Keratinocyte (primary cell): ENCODE measurements around the gene DLGAP1. TPM values are rescaled to one million over a fixed set of nuclear protein-coding genes. Genes with fewer than 3 reads are reported as not detected.

Experiments
- DNase-seq: peaks from one replicate; pipeline ENCODE4 v3.0.0-alpha.2; 2011; ENCODE audit warnings: low read depth, missing footprints, low spot score
- FAIRE-seq: peaks from 2 replicates; lab custom pipeline; 2011; peaks lifted over from hg19 to GRCh38; lab: Jason Lieb, UNC
- H2AFZ ChIP-seq: 2 replicates; pipeline ENCODE4 v1.6.0; 2012; ENCODE audit warnings: low read length, control low read depth, inconsistent platforms; ENCODE audit not compliant: control insufficient read depth
- H3K27ac ChIP-seq: 2 replicates; pipeline ENCODE4 v1.5.1; 2011; ENCODE audit warnings: low read length; ENCODE audit not compliant: control insufficient read depth, insufficient read depth
- H3K27me3 ChIP-seq: 3 replicates; pipeline ENCODE4 v1.6.0; 2011; ENCODE audit warnings: low read length; ENCODE audit not compliant: control insufficient read depth, insufficient read depth; ENCODE audit errors: extremely low read depth
- H3K36me3 ChIP-seq, 2 experiments: 2 replicates in 1 of 2; 3 replicates in 1 of 2; pipeline ENCODE4 v1.5.1; 2011; ENCODE audit warnings: low read length in 2 of 2, mild to moderate bottlenecking in 1 of 2; ENCODE audit not compliant: control insufficient read depth in 2 of 2, insufficient read depth in 2 of 2; ENCODE audit errors: extremely low read depth in 1 of 2
- H3K4me1 ChIP-seq: 3 replicates; pipeline ENCODE4 v1.5.1; 2011; ENCODE audit warnings: low read length; ENCODE audit not compliant: control insufficient read depth, insufficient read depth; ENCODE audit errors: extremely low read depth
- H3K4me2 ChIP-seq: 3 replicates; pipeline ENCODE4 v1.6.0; 2011; ENCODE audit warnings: low read depth, low read length; ENCODE audit not compliant: control insufficient read depth, insufficient read depth; ENCODE audit errors: extremely low read depth
- H3K4me3 ChIP-seq, 3 experiments: fragments of 200-600 bp in 1 of 3; sonication (generic) in 1 of 3; 2 replicates in 2 of 3; 3 replicates in 1 of 3; pipeline ENCODE4 v1.5.1; 2011 to 2016; ENCODE audit warnings: low read length in 3 of 3, mild to moderate bottlenecking in 3 of 3, control low read depth in 2 of 3, inconsistent platforms in 1 of 3, low read depth in 1 of 3, mixed read lengths in 1 of 3, mixed run types in 1 of 3, moderate library complexity in 1 of 3; ENCODE audit not compliant: control insufficient read depth in 2 of 3, insufficient read depth in 2 of 3; ENCODE audit errors: extremely low read depth in 1 of 3
- H3K79me2 ChIP-seq: 2 replicates; pipeline ENCODE4 v1.6.0; 2012; ENCODE audit warnings: low read length; ENCODE audit not compliant: control insufficient read depth, insufficient read depth
- H3K9ac ChIP-seq: 3 replicates; pipeline ENCODE4 v1.6.0; 2011; ENCODE audit warnings: low read length; ENCODE audit not compliant: control insufficient read depth, insufficient read depth; ENCODE audit errors: extremely low read depth
- H3K9me1 ChIP-seq: 3 replicates; pipeline ENCODE4 v1.6.0; 2011; ENCODE audit warnings: low read length; ENCODE audit not compliant: control insufficient read depth, insufficient read depth; ENCODE audit errors: extremely low read depth
- H3K9me3 ChIP-seq: 2 replicates; pipeline ENCODE4 v1.5.1; 2012; ENCODE audit warnings: low read depth, low read length; ENCODE audit not compliant: control insufficient read depth
- H4K20me1 ChIP-seq: 3 replicates; pipeline ENCODE4 v1.6.0; 2011; ENCODE audit warnings: low read length; ENCODE audit not compliant: control insufficient read depth, insufficient read depth; ENCODE audit errors: extremely low read depth
- CTCF ChIP-seq, 3 experiments: IDR thresholded peaks in 1 of 3; conservative IDR thresholded peaks in 1 of 3; optimal IDR thresholded peaks in 1 of 3; 2 replicates in 2 of 3; 3 replicates in 1 of 3; pipeline versions ENCODE3 to v1.5.1; 2011; ENCODE audit warnings: low read length in 3 of 3, mild to moderate bottlenecking in 3 of 3, moderate library complexity in 2 of 3, control low read depth in 1 of 3, inconsistent platforms in 1 of 3; ENCODE audit not compliant: insufficient read depth in 2 of 3; ENCODE audit errors: extremely low read depth in 1 of 3
- EZH2 ChIP-seq: IDR thresholded peaks from one replicate; pipeline ENCODE4 v1.6.1; 2012; ENCODE audit warnings: inconsistent platforms, mild to moderate bottlenecking, low read length, moderate library complexity
- dilution Hi-C: fragments of 300-500 bp; cut with MboI; formaldehyde crosslinking; loops from one replicate; pipeline ENCODE4 v1.7.0; 2020; ENCODE audit warnings: low sequenced_read_pairs; ENCODE audit not compliant: extremely low pct_ligation_motif_present
- polyA plus RNA-seq, 5 experiments: library from polyadenylated mRNA; depleted of rRNA in 3 of 5; stranded (reverse) in 3 of 5; stranded (forward) in 1 of 5; unstranded in 1 of 5; fragments of >200 nt; gene quantifications; 1 replicate in 1 of 5; 2 replicates in 3 of 5; 3 replicates in 1 of 5; pipeline versions ENCODE4 v1.2.1 to v1.2.3, GENCODE V29; 2011 to 2012; ENCODE audit warnings: missing spikeins in 2 of 5, low read depth in 1 of 5, low replicate concordance in 1 of 5

DLGAP1 gene
- polyA plus RNA-seq, 1 donor (not counting 4 experiments of a cell fraction or from before 2014, with no cell fraction given): not detected

GRCh38 chr18:4406856-4407255 lies 48.3 kb downstream of the DLGAP1 start:
- dilution Hi-C loops: no loop called here
- FAIRE-seq (no peak), DNase-seq (no peak)
- Histone ChIP-seq H2AFZ (no peak overlapping the region), H3K27me3 (no peaks in the 10 kb centered on the region), H3K9me1 (no peaks in the 10 kb centered on the region), H3K4me2 (no peak overlapping the region), H3K27ac (no peak overlapping the region), H4K20me1 (no peaks in the 10 kb centered on the region), H3K9me3 (peaks cover under 1% of the 10 kb centered on the region), H3K4me1 (no peaks in the 10 kb centered on the region), H3K79me2 (no peaks in the 10 kb centered on the region), H3K36me3 (no peaks in the 10 kb centered on the region), H3K4me3 (no peak overlapping the region), H3K9ac (no peak overlapping the region)
- TF ChIP-seq EZH2: no peak
- no peak for TF ChIP-seq CTCF (optimal IDR thresholded peaks at IDR 0.05 in 1 of 3, IDR thresholded peaks at IDR 0.05 in 1 of 3, conservative IDR thresholded peaks at IDR 0.05 in 1 of 3; ENCODE audit: extremely low read depth in 1 of 3, insufficient read depth in 2 of 3, low read length in 3 of 3)

GRCh38 chr18:4405965-4406364 lies 49.1 kb downstream of the DLGAP1 start:
- H3K27ac ChIP-seq: no peak overlapping the region
- H3K9me1 ChIP-seq: no peaks in the 10 kb centered on the region
- no peaks in the 10 kb centered on the region for H4K20me1 ChIP-seq
- H3K4me2 ChIP-seq: no peak overlapping the region
- H3K9ac ChIP-seq: no peak overlapping the region
- dilution Hi-C loops: no loop called here
- no peaks in the 10 kb centered on the region for H3K79me2 ChIP-seq
- no peaks in the 10 kb centered on the region for H3K27me3 ChIP-seq
- FAIRE-seq (no peak), DNase-seq (no peak)
- no peaks in the 10 kb centered on the region for H3K9me3 ChIP-seq
- no peak overlapping the region for H3K4me3 ChIP-seq
- no peak overlapping the region for H2AFZ ChIP-seq
- no peaks in the 10 kb centered on the region for H3K36me3 ChIP-seq
- no peaks in the 10 kb centered on the region for H3K4me1 ChIP-seq
- no peak for TF ChIP-seq CTCF (optimal IDR thresholded peaks at IDR 0.05 in 1 of 3, IDR thresholded peaks at IDR 0.05 in 1 of 3, conservative IDR thresholded peaks at IDR 0.05 in 1 of 3; ENCODE audit: extremely low read depth in 1 of 3, insufficient read depth in 2 of 3, low read length in 3 of 3)
- TF ChIP-seq EZH2: no peak
